K562 (cell line): Measurements from ENCODE around the gene LMBR1. TPM values are rescaled to one million over a fixed set of nuclear protein-coding genes. Genes with fewer than 3 reads are reported as not detected.

Experiments
- ATAC-seq: fragments of 200-7000 bp; cut with Tn5 transposase; 3 replicates; pipeline ENCODE4 v1.9.1; 2020; ENCODE audit warnings: moderate library complexity
- BruUV-seq: library from RNA; stranded (reverse); fragments of 400-500 nt; replicated peaks from 2 replicates; lab custom pipeline; 2021; lab: Mats Ljungman, UMichigan
- CTCF ChIA-PET: fragments of 300-600 bp; formaldehyde crosslinking; extraction: SDS; loops from one replicate; lab custom pipeline; 2021; ENCODE audit warnings: low intra/inter-chr PET ratio; lab: Yijun Ruan, JAX
- POLR2A ChIA-PET: fragments of 300-600, 350-650 bp; sonication (Branson Sonifier 250); formaldehyde crosslinking; extraction: SDS; loops from one replicate; lab custom pipeline; 2021; ENCODE audit warnings: antibody characterized with exemption, inconsistent platforms; lab: Yijun Ruan, JAX
- DNase-seq, 4 experiments: peaks; one replicate each; pipeline versions ENCODE4 v3.0.0 to v3.0.0-alpha.2; 2011 to 2018; ENCODE audit warnings: low spot score in 3 of 4, mixed read lengths in 3 of 4; ENCODE audit errors: extremely low read depth in 1 of 4
- FAIRE-seq: peaks from 2 replicates; lab custom pipeline; 2011; peaks lifted over from hg19 to GRCh38; lab: Jason Lieb, UNC
- H2AFZ ChIP-seq: 2 replicates; pipeline ENCODE4 v1.6.0; 2011; ENCODE audit warnings: low read depth, low read length, control low read depth, inconsistent platforms
- H3K27ac ChIP-seq: fragments of 200-600 bp; 3 replicates; pipeline ENCODE4 v1.8.0; 2011; ENCODE audit warnings: low read depth, mild to moderate bottlenecking, control low read depth, inconsistent platforms, low read length, moderate library complexity, mixed read lengths; ENCODE audit errors: extremely low read depth
- H3K27me3 ChIP-seq, 2 experiments: fragments of 300-600 bp in 1 of 2; 2 replicates in 1 of 2; 3 replicates in 1 of 2; pipeline versions ENCODE4 v1.6.0 to v1.8.0; 2011; ENCODE audit warnings: inconsistent platforms in 2 of 2, low read length in 2 of 2, mild to moderate bottlenecking in 1 of 2, mixed read lengths in 1 of 2, moderate library complexity in 1 of 2; ENCODE audit not compliant: control insufficient read depth in 2 of 2, insufficient read depth in 2 of 2
- H3K36me3 ChIP-seq: fragments of 300-600 bp; 3 replicates; pipeline ENCODE4 v1.8.0; 2011; ENCODE audit warnings: mild to moderate bottlenecking, low read length, inconsistent platforms; ENCODE audit not compliant: control insufficient read depth, insufficient read depth
- H3K4me1 ChIP-seq, 2 experiments: fragments of 200-600 bp in 1 of 2; replicated peaks in 1 of 2; 2 replicates in 1 of 2; 3 replicates in 1 of 2; pipeline versions ENCODE4 v1.5.1 to v1.8.0; 2011; ENCODE audit warnings: inconsistent platforms in 2 of 2, low read length in 2 of 2, mild to moderate bottlenecking in 1 of 2, mixed read lengths in 1 of 2, moderate library complexity in 1 of 2; ENCODE audit not compliant: control insufficient read depth in 2 of 2, insufficient read depth in 2 of 2
- H3K4me2 ChIP-seq: 2 replicates; pipeline ENCODE4 v1.6.1; 2011; ENCODE audit warnings: low read length, control low read depth, inconsistent platforms, mixed read lengths; ENCODE audit not compliant: insufficient read depth
- H3K4me3 ChIP-seq: fragments of 200-600 bp; sonication (generic), shearing (Covaris generic); 2 replicates; pipeline ENCODE4 v1.5.1; 2016; ENCODE audit warnings: control low read depth, inconsistent platforms
- H3K79me2 ChIP-seq: fragments of 200-600 bp; 3 replicates; pipeline ENCODE4 v1.8.0; 2011; ENCODE audit warnings: low read length, inconsistent platforms; ENCODE audit not compliant: control insufficient read depth, insufficient read depth
- H3K9ac ChIP-seq, 2 experiments: 2 replicates each; pipeline versions ENCODE4 v1.6.0 to v1.6.1; 2011; ENCODE audit warnings: low read depth in 2 of 2, low read length in 2 of 2, control low read depth in 1 of 2, inconsistent platforms in 1 of 2, mild to moderate bottlenecking in 1 of 2, mixed read lengths in 1 of 2; ENCODE audit not compliant: insufficient read depth in 1 of 2
- H3K9me1 ChIP-seq: one replicate; pipeline ENCODE4 v1.6.0; 2011; ENCODE audit warnings: inconsistent platforms, mild to moderate bottlenecking, low read length, moderate library complexity; ENCODE audit not compliant: control insufficient read depth, insufficient read depth
- H3K9me3 ChIP-seq: replicated peaks from 2 replicates; pipeline ENCODE4 v1.5.1; 2011; ENCODE audit warnings: low read depth, low read length, inconsistent platforms; ENCODE audit not compliant: control insufficient read depth, insufficient read depth
- H4K20me1 ChIP-seq: replicated peaks from 2 replicates; pipeline ENCODE4 v1.6.1; 2011; ENCODE audit warnings: low read length, inconsistent platforms, mixed read lengths; ENCODE audit not compliant: control insufficient read depth, insufficient read depth
- BRD9 ChIP-seq: fragments of 450-650 bp; IDR thresholded peaks from 2 replicates; pipeline ENCODE4 v1.6.1; 2018; ENCODE audit warnings: low read depth; ENCODE audit not compliant: partially characterized antibody
- CBX3 ChIP-seq, 2 experiments: IDR thresholded peaks; 1 replicate in 1 of 2; 2 replicates in 1 of 2; pipeline ENCODE4 v1.6.1; 2012; ENCODE audit warnings: inconsistent platforms in 2 of 2, low read length in 2 of 2, borderline replicate concordance in 1 of 2, control low read depth in 1 of 2
- DACH1 ChIP-seq: fragments of 450-650 bp; IDR thresholded peaks from 2 replicates; pipeline ENCODE4 v1.6.1; 2018; ENCODE audit not compliant: partially characterized antibody
- FOS ChIP-seq: IDR thresholded peaks from 3 replicates; pipeline ENCODE4 v1.6.1; 2011; ENCODE audit not compliant: insufficient read length; ENCODE audit errors: extremely low read depth
- FOXP4 ChIP-seq: sonication (generic); formaldehyde crosslinking; IDR thresholded peaks from 2 replicates; pipeline ENCODE4 v1.8.0; 2022; ENCODE audit warnings: mild to moderate bottlenecking, missing genetic modification reagents, borderline replicate concordance
- HMG20A ChIP-seq: fragments of 450-650 bp; formaldehyde crosslinking; conservative IDR thresholded peaks from 2 replicates; pipeline ENCODE4 v1.4.0; 2020; ENCODE audit warnings: mild to moderate bottlenecking, mixed read lengths
- MBD2 ChIP-seq: sonication (generic); IDR thresholded peaks from 2 replicates; pipeline ENCODE4 v1.6.1; 2016; ENCODE audit warnings: low read depth, borderline replicate concordance
- MCM7 ChIP-seq, 2 experiments: fragments of 450-650 bp; IDR thresholded peaks; 2 replicates each; pipeline ENCODE4 v1.6.1; 2016 to 2018
- RBM15 ChIP-seq: fragments of 200-400 bp; formaldehyde crosslinking; IDR thresholded peaks from 2 replicates; pipeline ENCODE4 v1.6.1; 2018; ENCODE audit warnings: mild to moderate bottlenecking, low read length, moderate library complexity; ENCODE audit not compliant: insufficient read depth
- STAT6 ChIP-seq: sonication (generic); formaldehyde crosslinking; IDR thresholded peaks from 2 replicates; pipeline ENCODE4 v1.8.1; 2023; ENCODE audit warnings: mild to moderate bottlenecking, missing genetic modification reagents
- YY1 ChIP-seq, 3 experiments: IDR thresholded peaks; 2 replicates each; pipeline ENCODE4 v1.6.1; 2011; ENCODE audit warnings: low read length in 2 of 3, mild to moderate bottlenecking in 2 of 3, moderate library complexity in 2 of 3, borderline replicate concordance in 1 of 3, control low read depth in 1 of 3, low read depth in 1 of 3; ENCODE audit not compliant: insufficient read depth in 3 of 3, insufficient replicate concordance in 2 of 3, control insufficient read depth in 1 of 3, insufficient read length in 1 of 3; ENCODE audit errors: extremely low read depth in 1 of 3
- ZEB2 ChIP-seq: fragments of 450-650 bp; IDR thresholded peaks from 2 replicates; pipeline ENCODE4 v1.6.1; 2016
- ZNF507 ChIP-seq: conservative IDR thresholded peaks from 2 replicates; pipeline ENCODE4 v1.6.1; 2017; ENCODE audit warnings: missing genetic modification characterization, missing compliant biosample characterization
- WGBS: fragments of 100-300 bp; shearing (Covaris generic); methylation state at CpG from one replicate; pipeline ENCODE4 v1.1.6; 2016; ENCODE audit warnings: low coverage, mixed read lengths; ENCODE audit not compliant: insufficient coverage; ENCODE audit errors: missing lambda C conversion rate; 5-methylcytosine and 5-hydroxymethylcytosine counted together
- in situ Hi-C: fragments of 300-500 bp; cut with MboI; formaldehyde crosslinking; loops from 4 replicates; pipeline ENCODE4 v1.15.0; 2018; ENCODE audit warnings: inconsistent platforms, mixed read lengths
- intact Hi-C: fragments of 100-400 bp; cut with micrococcal nuclease; formaldehyde crosslinking; loops from 2 replicates; pipeline ENCODE4 v1.14.2; 2022
- polyA plus RNA-seq, 8 experiments: library from polyadenylated mRNA; depleted of rRNA in 4 of 8; stranded (reverse) in 5 of 8; unstranded in 3 of 8; fragments of >200 nt; fragmentation: Nextera tagmentation in 2 of 8; fragmentation: Illumina TruSeq in 1 of 8; extraction: Ambion mirVana in 2 of 8; extraction: Trizol in 1 of 8; gene quantifications; 2 replicates each; pipeline versions ENCODE4 v1.2.1 to v1.2.3, GENCODE V29; 2011 to 2014; ENCODE audit warnings: inconsistent platforms in 1 of 8, missing spikeins in 1 of 8
- total RNA-seq, 7 experiments: library from RNA; depleted of rRNA in 6 of 7; stranded (reverse); fragments of >200 nt in 6 of 7; fragmentation: Illumina TruSeq in 2 of 7; extraction: Trizol in 2 of 7; gene quantifications; 2 replicates each; pipeline versions ENCODE4 v1.2.1 to v1.2.3, GENCODE V29; 2011 to 2021; ENCODE audit warnings: low replicate concordance in 1 of 7
- TF ChIP-seq, protein P1 (sequence below): fragments of 450-650 bp; formaldehyde crosslinking; IDR thresholded peaks from 2 replicates; pipeline ENCODE4 v1.4.0; 2022; ENCODE audit warnings: missing genetic modification characterization

LMBR1 gene
- total and polyA plus RNA-seq, 9 of the 15 experiments (the other 6 are each of a cell fraction or from before 2014, with no cell fraction given) = 7.7 to 90.0 (median 59.9) TPM

DNA sequence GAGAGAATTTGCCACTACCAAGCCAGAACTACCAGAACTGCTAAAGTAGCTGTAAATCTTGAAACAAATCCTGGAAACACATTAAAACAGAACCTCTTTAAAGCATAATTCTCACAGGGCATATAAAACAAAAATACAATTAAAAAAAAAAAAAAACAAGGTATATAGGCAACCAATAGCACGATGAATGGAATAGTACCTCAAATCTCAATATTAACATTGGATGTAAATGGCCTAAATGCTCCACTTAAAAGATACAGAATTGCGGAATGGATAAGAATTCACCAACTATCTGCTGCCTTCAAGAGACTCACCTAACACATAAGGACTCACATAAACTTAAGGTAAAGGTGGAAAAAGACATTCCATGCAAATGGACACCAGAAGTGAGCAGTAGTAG, 17.2 kb downstream of the LMBR1 start:
- DNase-seq (no peak), FAIRE-seq (no peak), ATAC-seq (no peak)
- in situ Hi-C loops = no loop called here
- Histone ChIP-seq H3K4me3 (no peak overlapping the region), H3K27me3 (no peaks in the 10 kb centered on the region), H3K36me3 (peaks cover 6% of the 10 kb centered on the region; the same call in 1 of the 3 replicates), H3K9me1 (no peaks in the 10 kb centered on the region), H3K9ac (no peak overlapping the region), H3K27ac (no peak overlapping the region), H3K9me3 (peaks cover 4% of the 10 kb centered on the region; the same call in 1 of the 2 replicates), H3K4me2 (no peak overlapping the region), H2AFZ (no peak overlapping the region), H4K20me1 (no peaks in the 10 kb centered on the region), H3K4me1 (peaks cover 0 to 5% of the 10 kb centered on the region in 2 experiments; a peak in 1 of 5 replicates), H3K79me2 (peaks cover 76% of the 10 kb centered on the region)
- BruUV-seq = no TSS peak
- intact Hi-C loops = no loop called here
- WGBS = 88% methylated on average over 2 of the region's 2 CpGs
- ChIA-PET CTCF (no interaction called here), POLR2A (no interaction called here)
- TF ChIP-seq HMG20A (CRISPR knock-in tag) (no peak), STAT6 (CRISPR knock-in tag) (no peak), YY1 (IDR thresholded peaks at IDR 0.05; ENCODE audit: borderline replicate concordance in 1 of 3, control insufficient read depth in 1 of 3, extremely low read depth in 1 of 3, insufficient read depth in 3 of 3, insufficient read length in 1 of 3, insufficient replicate concordance in 2 of 3, low read depth in 1 of 3, low read length in 2 of 3) (no peak), FOS (no peak), FOXP4 (CRISPR knock-in tag) (no peak), BRD9 (no peak), CBX3 (IDR thresholded peaks at IDR 0.05; ENCODE audit: borderline replicate concordance in 1 of 2, low read length in 2 of 2) (0 out of 3 replicates have a peak, but pooled peaks of 1 of the 2 experiments have one; percentile 25), DACH1 (no peak), ZNF507 (tag) (peak; percentile 83), MCM7 (IDR thresholded peaks at IDR 0.05) (no peak), ZEB2 (no peak), MBD2 (no peak), RBM15 (no peak)
- TF ChIP-seq, protein P1, sequence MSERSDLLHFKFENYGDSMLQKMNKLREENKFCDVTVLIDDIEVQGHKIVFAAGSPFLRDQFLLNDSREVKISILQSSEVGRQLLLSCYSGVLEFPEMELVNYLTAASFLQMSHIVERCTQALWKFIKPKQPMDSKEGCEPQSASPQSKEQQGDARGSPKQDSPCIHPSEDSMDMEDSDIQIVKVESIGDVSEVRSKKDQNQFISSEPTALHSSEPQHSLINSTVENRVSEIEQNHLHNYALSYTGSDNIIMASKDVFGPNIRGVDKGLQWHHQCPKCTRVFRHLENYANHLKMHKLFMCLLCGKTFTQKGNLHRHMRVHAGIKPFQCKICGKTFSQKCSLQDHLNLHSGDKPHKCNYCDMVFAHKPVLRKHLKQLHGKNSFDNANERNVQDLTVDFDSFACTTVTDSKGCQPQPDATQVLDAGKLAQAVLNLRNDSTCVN (CRISPR knock-in tag) = no peak
